ENCODE data around the gene PA2G4. TPM values are rescaled to one million over a fixed set of nuclear protein-coding genes. Genes with fewer than 3 reads are reported as not detected.
A peak's percentile ranks its signal among the peaks of the same experiment; 100 is the strongest.

Gene PA2G4
- total and polyA plus RNA-seq, 4 donors: 56.8 to 148 (median 68.6) TPM

DNA sequence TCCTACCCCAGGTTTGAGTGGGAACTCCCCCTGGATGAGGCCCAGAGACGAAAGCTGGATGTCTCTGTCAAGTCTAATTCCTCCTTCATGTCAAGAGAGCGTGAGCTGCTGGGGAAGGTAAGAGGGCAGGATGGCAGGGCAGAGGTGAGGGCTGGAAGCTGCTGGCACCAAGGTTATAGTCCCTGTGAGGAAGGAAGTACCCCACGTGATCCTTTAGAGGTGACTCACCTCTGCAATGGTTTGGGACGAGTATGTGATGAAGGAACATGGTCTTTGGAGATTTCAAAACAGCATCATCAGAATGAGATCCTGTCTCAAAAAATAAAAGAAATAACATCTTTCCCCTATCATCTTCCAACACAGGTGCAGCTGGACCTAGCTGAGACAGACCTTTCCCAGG is 38.9 kb downstream of the PA2G4 start:
- 82% methylated on average over 4 of the region's 4 CpGs for WGBS

DNA sequence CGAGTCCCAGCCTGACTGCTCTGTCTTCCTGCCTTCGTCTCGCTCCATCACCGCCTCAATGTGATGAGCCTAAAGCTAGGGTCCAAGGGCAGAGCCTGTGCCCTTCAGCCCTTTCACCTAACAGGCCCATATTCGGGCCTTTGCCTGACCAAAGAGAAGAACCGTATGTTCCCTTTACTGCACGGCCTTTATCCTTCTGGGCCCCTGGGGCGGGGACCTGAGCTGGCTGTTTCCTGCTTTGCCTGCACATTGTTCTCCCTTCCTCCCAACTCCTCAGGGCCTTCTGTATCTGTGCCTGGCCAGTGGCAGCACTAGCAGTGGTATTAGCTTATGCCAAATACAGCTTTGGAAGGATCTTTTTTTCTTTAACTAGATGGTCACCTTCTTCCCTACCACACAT is 39.5 kb downstream of the PA2G4 start:
- no peak for TF ChIP-seq JUND (IDR thresholded peaks at IDR 0.05)
- TF ChIP-seq, protein P1, sequence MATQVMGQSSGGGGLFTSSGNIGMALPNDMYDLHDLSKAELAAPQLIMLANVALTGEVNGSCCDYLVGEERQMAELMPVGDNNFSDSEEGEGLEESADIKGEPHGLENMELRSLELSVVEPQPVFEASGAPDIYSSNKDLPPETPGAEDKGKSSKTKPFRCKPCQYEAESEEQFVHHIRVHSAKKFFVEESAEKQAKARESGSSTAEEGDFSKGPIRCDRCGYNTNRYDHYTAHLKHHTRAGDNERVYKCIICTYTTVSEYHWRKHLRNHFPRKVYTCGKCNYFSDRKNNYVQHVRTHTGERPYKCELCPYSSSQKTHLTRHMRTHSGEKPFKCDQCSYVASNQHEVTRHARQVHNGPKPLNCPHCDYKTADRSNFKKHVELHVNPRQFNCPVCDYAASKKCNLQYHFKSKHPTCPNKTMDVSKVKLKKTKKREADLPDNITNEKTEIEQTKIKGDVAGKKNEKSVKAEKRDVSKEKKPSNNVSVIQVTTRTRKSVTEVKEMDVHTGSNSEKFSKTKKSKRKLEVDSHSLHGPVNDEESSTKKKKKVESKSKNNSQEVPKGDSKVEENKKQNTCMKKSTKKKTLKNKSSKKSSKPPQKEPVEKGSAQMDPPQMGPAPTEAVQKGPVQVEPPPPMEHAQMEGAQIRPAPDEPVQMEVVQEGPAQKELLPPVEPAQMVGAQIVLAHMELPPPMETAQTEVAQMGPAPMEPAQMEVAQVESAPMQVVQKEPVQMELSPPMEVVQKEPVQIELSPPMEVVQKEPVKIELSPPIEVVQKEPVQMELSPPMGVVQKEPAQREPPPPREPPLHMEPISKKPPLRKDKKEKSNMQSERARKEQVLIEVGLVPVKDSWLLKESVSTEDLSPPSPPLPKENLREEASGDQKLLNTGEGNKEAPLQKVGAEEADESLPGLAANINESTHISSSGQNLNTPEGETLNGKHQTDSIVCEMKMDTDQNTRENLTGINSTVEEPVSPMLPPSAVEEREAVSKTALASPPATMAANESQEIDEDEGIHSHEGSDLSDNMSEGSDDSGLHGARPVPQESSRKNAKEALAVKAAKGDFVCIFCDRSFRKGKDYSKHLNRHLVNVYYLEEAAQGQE (IDR thresholded peaks at IDR 0.05): no peak
- TF ChIP-seq NR2F2 (IDR thresholded peaks at IDR 0.05): peak; percentile 66
- Histone ChIP-seq H3K27me3 (ENCODE audit: control insufficient read depth in 4 of 4, insufficient read depth in 4 of 4, low read length in 3 of 4) (no peaks in the 10 kb centered on the region), H3K9me3 (ENCODE audit: control insufficient read depth in 4 of 4, low read length in 3 of 4) (no peaks in the 10 kb centered on the region), H3K4me1 (ENCODE audit: control insufficient read depth in 4 of 4, insufficient read depth in 4 of 4, low read length in 3 of 4) (peaks cover 0 to 5% (median 0%) of the 10 kb centered on the region in 4 donors), H3K27ac (ENCODE audit: low read depth in 1 of 2, low read length in 2 of 2) (no peak overlapping the region), H3K4me3 (ENCODE audit: low read depth in 1 of 3, low read length in 3 of 3) (no peak overlapping the region), H3K36me3 (ENCODE audit: control insufficient read depth in 4 of 4, insufficient read depth in 3 of 4, low read depth in 1 of 4, low read length in 3 of 4) (peaks cover 11 to 50% (median 38%) of the 10 kb centered on the region in 4 donors), H3K9ac (ENCODE audit: low read depth in 1 of 2, low read length in 2 of 2) (no peak overlapping the region)
- DNase-seq (ENCODE audit: low spot score): no peak
- 82% methylated on average over 8 of the region's 8 CpGs for WGBS

More for the DNA sequence above, 38.9 kb downstream of the PA2G4 start:
- Histone ChIP-seq H3K9me3 (ENCODE audit: control insufficient read depth in 4 of 4, low read length in 3 of 4) (no peaks in the 10 kb centered on the region), H3K9ac (ENCODE audit: low read depth in 1 of 2, low read length in 2 of 2) (no peak overlapping the region), H3K27me3 (ENCODE audit: control insufficient read depth in 4 of 4, insufficient read depth in 4 of 4, low read length in 3 of 4) (no peaks in the 10 kb centered on the region), H3K4me3 (ENCODE audit: low read depth in 1 of 3, low read length in 3 of 3) (no peak overlapping the region), H3K27ac (ENCODE audit: low read depth in 1 of 2, low read length in 2 of 2) (no peak overlapping the region), H3K4me1 (ENCODE audit: control insufficient read depth in 4 of 4, insufficient read depth in 4 of 4, low read length in 3 of 4) (peaks cover 0 to 5% (median 0%) of the 10 kb centered on the region in 4 donors), H3K36me3 (ENCODE audit: control insufficient read depth in 4 of 4, insufficient read depth in 3 of 4, low read depth in 1 of 4, low read length in 3 of 4) (peaks cover 15 to 56% (median 44%) of the 10 kb centered on the region in 4 donors)
- TF ChIP-seq HNF4A (conservative IDR thresholded peaks at IDR 0.05) (no peak), NR2F2 (IDR thresholded peaks at IDR 0.05) (no peak), YY1 (IDR thresholded peaks at IDR 0.05) (no peak), RXRA (IDR thresholded peaks at IDR 0.05) (no peak), HNF4G (IDR thresholded peaks at IDR 0.05) (no peak), FOXA1 (IDR thresholded peaks at IDR 0.05) (no peak), EGR1 (IDR thresholded peaks at IDR 0.05; ENCODE audit: low read depth in 2 of 2) (no peak), TAF1 (conservative IDR thresholded peaks at IDR 0.05) (no peak)
- TF ChIP-seq, protein P2, sequence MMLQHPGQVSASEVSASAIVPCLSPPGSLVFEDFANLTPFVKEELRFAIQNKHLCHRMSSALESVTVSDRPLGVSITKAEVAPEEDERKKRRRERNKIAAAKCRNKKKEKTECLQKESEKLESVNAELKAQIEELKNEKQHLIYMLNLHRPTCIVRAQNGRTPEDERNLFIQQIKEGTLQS (IDR thresholded peaks at IDR 0.05): no peak
- TF ChIP-seq, protein P3, sequence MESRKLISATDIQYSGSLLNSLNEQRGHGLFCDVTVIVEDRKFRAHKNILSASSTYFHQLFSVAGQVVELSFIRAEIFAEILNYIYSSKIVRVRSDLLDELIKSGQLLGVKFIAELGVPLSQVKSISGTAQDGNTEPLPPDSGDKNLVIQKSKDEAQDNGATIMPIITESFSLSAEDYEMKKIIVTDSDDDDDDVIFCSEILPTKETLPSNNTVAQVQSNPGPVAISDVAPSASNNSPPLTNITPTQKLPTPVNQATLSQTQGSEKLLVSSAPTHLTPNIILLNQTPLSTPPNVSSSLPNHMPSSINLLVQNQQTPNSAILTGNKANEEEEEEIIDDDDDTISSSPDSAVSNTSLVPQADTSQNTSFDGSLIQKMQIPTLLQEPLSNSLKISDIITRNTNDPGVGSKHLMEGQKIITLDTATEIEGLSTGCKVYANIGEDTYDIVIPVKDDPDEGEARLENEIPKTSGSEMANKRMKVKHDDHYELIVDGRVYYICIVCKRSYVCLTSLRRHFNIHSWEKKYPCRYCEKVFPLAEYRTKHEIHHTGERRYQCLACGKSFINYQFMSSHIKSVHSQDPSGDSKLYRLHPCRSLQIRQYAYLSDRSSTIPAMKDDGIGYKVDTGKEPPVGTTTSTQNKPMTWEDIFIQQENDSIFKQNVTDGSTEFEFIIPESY (IDR thresholded peaks at IDR 0.05): no peak
- TF ChIP-seq, protein P4, sequence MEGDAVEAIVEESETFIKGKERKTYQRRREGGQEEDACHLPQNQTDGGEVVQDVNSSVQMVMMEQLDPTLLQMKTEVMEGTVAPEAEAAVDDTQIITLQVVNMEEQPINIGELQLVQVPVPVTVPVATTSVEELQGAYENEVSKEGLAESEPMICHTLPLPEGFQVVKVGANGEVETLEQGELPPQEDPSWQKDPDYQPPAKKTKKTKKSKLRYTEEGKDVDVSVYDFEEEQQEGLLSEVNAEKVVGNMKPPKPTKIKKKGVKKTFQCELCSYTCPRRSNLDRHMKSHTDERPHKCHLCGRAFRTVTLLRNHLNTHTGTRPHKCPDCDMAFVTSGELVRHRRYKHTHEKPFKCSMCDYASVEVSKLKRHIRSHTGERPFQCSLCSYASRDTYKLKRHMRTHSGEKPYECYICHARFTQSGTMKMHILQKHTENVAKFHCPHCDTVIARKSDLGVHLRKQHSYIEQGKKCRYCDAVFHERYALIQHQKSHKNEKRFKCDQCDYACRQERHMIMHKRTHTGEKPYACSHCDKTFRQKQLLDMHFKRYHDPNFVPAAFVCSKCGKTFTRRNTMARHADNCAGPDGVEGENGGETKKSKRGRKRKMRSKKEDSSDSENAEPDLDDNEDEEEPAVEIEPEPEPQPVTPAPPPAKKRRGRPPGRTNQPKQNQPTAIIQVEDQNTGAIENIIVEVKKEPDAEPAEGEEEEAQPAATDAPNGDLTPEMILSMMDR (IDR thresholded peaks at IDR 0.05; ENCODE audit: low read depth, low read length, missing input control): no peak
- TF ChIP-seq, protein P1 (IDR thresholded peaks at IDR 0.05): no peak
- DNase-seq (ENCODE audit: low spot score): no peak

Data from liver (tissue), 9 donors.